ENCODE measurements around the gene TADA1.
"Not testable (repeated sequence)": the region's sequence is repeated elsewhere in the genome, so short reads cannot be mapped to it uniquely, and the experiment has no call there.

Gene TADA1

DNA sequence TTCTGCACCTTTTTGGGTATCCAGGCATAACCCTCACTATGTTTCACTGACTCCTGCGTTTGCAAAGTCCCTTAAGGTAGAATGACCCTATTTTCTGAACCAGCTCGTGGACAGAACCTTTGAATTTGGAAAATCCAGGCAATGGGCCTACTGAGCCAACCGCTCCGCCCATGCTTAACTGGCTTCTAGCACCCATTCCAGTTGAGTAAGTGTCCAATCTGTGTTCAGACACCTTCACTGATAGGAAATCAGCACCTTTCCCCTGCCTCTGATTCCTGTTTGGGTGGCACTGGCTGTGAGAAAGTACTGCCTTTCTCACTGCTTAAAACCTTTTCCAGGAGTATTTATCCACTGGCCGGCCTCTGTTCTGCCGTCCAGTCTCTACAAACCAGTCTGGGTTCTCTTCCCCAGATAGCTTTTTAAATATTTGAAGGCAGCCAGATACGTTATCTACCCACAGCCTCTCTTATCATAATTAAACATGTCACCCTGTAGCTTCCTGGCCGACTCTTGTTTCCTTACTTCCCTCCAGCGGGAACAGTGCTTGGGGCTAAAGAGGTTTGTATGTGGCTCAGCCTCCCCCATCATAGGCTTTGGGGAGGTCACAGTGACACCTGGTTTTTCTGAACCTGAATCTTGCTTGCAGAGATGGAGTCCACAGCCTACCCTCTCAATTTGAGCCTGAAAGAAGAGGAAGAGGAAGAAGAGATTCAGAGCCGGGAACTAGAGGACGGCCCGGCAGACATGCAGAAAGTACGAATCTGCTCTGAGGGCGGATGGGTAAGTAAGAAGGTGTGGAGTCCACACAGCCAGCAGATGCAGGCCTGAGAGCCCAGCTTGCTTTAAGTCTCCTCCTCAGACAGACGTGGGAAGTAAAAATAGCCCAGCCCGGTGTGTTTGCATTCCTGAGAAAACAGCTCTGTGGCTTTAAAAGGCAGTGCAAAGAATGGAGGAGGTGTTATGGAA, 35.5 kb downstream of the TADA1 start:
- DNase-seq = no peak

DNA sequence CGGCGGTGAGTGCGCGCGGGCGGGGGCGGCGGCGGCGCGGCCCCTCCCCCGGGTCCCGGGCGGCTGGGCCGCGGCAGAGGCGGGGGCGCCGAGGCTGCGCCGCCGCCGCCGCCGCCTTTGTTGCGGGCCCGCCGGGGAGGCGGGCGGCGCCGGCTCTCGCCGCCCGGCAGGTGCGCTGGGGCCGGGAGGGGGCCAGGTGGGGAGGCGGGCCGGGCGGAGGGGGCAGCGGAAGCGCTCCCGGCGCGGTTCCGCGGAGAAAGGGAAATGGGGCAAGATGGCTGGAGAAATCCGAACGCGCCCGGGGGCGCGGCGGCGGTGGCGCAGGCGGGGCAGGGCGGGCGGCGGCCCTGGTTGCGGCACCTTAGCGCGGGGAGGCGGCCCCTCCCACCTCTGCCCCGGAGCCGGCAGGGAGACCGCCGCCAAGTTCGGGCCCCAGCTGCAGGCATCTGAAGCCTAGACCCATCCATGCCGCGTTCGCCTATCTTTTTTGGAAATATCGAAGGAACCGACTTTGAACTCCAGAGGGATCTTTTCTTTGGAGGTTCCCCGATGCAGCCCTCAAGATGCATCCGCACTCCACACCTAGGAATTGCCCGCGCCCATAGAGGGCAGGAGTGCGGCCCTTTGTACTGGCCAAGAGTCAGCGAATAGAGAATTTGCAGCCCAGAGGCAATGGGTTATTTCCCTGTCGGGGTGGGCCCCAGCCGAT, 36.3 kb downstream of the TADA1 start:
- DNase-seq = peak in 1 of 2 donors; percentile 32

DNA sequence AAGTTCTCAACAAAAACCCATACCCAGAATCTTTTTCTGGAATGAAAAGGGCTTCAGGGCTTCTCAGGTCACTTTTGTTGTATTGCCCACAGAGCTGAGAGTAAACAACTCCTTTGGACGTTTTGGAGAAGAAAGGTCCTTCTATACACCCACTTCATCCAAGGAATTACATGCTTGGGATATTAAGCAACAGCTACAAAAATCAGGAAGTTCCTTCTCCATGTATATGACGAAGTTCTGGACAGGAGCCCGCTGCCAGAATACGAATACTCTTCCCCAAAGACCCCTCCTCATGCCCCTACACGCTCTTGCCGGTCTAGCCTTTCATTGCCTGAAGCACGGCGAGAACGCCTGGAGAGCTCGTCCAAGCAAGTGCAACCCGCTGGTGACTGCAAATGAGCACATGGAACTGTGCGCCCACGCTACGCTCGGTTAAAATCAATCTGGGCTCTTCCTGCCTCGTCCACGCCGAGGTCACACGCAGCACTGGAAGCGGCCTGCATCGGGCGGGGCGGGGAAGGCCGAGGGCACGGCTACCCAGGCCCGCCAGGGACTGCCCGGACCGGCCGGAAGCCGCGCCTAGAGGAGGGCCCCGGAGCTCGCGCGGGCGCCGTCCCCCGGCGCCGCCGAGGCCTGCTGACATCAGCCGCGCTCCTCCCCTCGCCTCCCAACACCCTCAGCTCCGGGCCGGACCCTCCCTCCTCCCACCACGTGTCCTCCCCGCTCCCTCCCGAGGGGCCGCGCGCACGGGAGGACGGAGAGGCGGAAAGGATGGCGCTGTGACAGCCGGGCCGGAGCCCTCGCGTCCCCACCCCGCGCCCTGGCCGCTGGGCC, 37.1 kb downstream of the TADA1 start, which contains the start of gene POGK:
Gene POGK, plus strand, starts transcription at position 710 of the 834 bp plus-strand sequence. CDS start 1,482 bp downstream, outside the sequence.
- peak; percentile 93 to 94 for DNase-seq

DNA sequence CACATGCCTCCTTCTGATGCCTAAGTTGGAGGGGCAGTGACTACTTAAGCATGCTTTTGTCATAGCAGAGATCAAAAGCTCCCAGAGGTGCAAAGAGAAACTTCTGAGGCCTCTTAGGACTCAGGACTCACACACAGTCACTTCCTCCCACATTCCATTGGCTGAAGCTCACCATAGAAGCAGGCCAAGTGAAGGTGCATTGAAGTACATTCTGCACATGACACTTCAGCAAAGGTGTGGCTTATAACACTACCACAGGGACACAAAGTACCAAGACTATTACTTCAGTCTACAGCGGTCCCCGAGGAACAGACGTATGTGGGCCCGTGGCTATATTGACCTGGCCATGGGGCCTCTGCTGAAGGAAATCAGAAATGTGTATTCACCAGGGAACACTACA, 39.3 kb downstream of the TADA1 start:
- no peak for DNase-seq

DNA sequence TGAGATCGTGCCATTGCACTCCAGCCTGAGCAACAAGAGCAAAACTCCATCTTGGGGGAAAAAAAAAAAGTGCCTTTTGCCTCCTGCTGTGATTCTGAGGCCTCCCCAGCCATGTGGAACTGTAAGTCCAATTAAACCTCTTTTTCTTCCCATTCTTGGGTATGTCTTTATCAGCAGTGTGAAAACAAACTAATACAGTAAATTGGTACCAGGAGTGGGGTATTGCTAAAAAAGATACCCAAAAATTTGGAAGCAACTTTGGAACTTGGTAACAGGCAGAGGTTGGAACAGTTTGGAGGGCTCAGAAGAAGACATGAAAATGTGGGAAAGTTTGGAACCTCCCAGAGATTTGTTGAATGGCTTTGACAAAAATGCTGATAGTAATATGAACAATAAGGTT, 46.3 kb downstream of the TADA1 start:
- DNase-seq = not testable (repeated sequence)

DNA sequence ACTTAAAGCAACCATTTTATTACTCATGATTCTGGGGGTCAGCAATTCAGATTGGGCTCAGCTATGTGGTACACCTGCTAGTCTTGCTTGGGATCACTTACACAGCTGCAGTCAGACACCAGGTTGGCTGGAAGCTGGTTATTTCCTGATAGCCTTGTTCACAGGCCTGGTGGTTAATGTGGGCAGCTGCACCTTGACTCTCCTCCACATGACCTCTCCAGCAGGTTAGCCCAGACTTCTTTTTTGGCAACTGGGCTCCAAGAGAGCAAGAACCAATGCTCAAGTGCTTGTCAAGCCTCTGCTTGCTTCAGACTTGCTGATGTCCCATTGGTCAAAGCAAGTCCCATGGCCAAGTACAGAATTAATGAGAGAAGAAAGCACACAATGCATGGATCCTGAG, 48.6 kb downstream of the TADA1 start:
- DNase-seq = no peak

DNA sequence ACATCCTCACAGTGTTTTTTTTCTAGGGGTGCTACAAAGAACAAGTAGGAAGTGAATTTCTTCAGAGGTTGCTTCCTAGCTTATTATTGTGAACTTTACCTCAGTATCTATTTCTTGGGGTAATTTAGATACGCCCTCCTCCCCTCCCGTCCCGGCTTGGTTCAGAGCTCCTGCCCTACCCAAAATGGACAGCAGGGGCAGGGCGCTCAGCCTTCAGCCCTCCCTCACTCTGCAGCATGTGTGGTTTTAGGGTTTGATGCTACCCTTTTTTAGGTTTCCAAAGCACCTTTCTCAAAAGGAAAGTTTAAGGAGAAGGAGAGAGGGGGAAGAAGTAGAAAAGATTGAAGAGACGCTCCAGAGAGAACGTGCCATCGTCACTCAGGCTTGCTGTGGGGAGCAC, 53.7 kb downstream of the TADA1 start:
- no peak for DNase-seq

DNA sequence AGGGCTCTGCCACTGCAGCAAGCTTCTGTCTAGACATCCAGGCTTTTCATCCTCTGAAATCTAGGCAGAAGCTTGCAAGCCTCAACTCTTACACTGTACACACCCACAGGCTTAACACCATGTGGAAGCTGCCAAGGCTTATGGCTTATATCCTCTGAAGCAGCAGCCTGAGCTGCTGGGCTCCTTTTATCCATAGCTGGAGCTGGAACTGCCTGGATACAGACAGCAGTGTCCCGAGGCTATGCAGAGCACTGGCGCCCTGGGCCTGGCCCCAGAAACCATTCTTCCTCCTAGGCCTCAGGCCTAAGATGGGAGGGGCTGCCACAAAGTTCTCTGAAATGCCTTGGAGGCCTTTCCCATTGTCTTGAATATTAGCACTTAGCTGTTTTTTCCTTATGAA, 56.1 kb downstream of the TADA1 start:
- no peak for DNase-seq

DNA sequence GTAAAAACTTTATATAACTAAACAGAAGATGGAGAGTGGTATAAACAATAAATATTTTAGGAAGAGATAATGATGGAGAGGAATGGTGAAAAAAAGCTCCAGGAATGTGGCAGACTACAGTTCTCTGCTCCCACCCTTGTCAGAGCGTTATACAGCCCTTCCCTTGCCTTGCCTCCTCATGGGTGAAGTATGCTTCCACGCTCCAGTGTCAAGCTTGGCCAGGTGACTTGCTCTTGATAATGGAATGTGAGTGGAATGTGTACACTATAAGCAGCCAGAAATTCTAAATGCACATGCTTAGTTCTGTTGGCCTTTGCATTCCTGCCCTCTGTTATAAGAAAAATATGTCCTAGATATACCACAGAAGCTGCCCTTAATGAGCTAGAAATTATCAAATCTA, 61.5 kb downstream of the TADA1 start:
- no peak for DNase-seq

DNA sequence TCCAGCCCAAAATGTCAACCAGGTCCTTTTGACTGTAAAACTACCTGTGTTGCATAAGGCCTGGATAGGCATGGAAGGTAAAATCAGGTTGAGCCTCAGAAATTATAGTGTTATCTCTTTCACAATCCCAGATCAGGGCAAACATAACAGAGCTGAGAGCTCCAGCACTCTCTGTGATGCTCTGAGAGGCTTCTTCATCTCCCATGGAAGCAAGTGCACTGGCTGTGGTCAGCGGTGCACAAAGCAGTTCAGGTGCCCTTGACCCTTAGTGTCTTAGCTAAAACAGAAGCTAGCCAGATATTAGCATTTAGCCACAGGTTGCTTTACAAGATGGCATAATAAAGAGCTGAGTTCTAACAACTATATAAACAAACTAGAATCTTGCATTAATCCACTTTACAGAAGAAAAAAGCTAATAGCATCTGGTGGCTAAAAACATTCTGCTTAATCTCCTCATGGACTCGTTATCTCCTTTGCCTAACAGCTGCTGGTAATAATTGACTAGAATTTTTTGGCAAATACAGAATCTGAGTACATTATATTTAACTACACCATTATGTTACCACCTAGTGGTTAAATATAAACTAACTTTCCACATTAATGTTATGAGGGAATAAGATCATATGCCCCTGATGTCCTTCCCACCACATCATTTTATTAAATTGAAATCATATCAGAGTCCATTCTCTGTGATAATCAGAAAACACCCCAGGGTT, 62.4 kb downstream of the TADA1 start:
- no peak for DNase-seq

DNA sequence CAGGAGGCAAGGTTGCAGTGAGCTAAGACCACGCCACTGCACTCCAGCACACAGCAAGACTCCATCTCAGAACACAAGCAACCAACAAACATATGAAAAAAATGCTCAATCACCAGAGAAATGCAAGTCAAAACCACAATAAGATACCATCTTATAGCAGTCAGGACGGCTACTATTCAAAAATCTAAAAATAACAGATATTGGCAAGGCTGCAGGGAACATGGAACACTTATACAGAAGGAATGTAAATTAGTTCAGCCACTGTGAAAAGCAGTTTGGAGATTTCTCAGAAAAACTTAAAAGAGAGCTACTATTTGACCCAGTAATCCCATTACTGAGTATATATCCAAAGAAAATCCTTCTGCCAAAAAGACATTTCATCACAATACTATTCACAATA, 64.4 kb downstream of the TADA1 start:
- DNase-seq = no peak

DNA sequence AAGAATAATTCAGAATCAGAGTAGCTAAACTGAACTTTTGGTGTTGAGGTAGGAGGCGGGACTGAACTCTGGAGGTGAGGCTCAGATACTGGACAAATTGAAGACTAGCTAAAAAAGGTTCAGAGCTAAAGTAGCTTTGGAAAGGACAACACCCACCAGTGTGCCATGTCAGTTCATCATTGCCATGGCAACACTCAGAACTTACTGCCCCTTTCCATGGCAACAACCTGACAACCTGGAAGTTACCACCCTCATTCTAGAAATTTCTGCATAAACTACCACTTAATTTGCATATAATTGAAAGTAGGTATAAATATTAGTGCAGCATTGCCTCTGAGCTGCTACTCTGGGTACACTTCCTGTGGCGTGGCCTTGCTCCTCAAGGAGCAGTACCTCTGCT, 67.1 kb downstream of the TADA1 start:
- no peak for DNase-seq
